Measurements from ENCODE around the gene SLC7A9.

The SLC7A9 gene

GRCh38 chr19:32824916-32825608, 44.5 kb downstream of the SLC7A9 start:
- no peak for DNase-seq (ENCODE audit: low spot score)

GRCh38 chr19:32824191-32824751, 45.3 kb downstream of the SLC7A9 start:
- DNase-seq (ENCODE audit: low spot score): no peak

GRCh38 chr19:32823747-32824102, 45.8 kb downstream of the SLC7A9 start:
- no peak for DNase-seq (ENCODE audit: low spot score)

- DNase-seq (ENCODE audit: low spot score): no peak
Observed at GRCh38 chr19:32822916-32823746, 46.4 kb downstream of the SLC7A9 start.

- no peak for DNase-seq (ENCODE audit: low spot score)
Observed at GRCh38 chr19:32819419-32820400, 49.9 kb downstream of the SLC7A9 start.

GRCh38 chr19:32818536-32818935, 51.0 kb downstream of the SLC7A9 start:
- no peak for DNase-seq (ENCODE audit: low spot score)

GRCh38 chr19:32817569-32818476, 51.7 kb downstream of the SLC7A9 start:
- DNase-seq (ENCODE audit: low spot score): no peak

- no peak for DNase-seq (ENCODE audit: low spot score)
Observed at GRCh38 chr19:32816555-32817099, 52.9 kb downstream of the SLC7A9 start.

GRCh38 chr19:32814624-32815023, 54.9 kb downstream of the SLC7A9 start:
- no peak for DNase-seq (ENCODE audit: low spot score)

GRCh38 chr19:32813862-32814425, 55.6 kb downstream of the SLC7A9 start:
- no peak for DNase-seq (ENCODE audit: low spot score)

- no peak for DNase-seq (ENCODE audit: low spot score)
Observed at GRCh38 chr19:32812571-32812970, 57.0 kb downstream of the SLC7A9 start.

GRCh38 chr19:32812036-32812435, 57.5 kb downstream of the SLC7A9 start:
- no peak for DNase-seq (ENCODE audit: low spot score)

GRCh38 chr19:32811151-32811550, 58.4 kb downstream of the SLC7A9 start:
- no peak for DNase-seq (ENCODE audit: low spot score)

- DNase-seq (ENCODE audit: low spot score): no peak
Observed at GRCh38 chr19:32810452-32810851, 59.1 kb downstream of the SLC7A9 start.

GRCh38 chr19:32809754-32810153, 59.8 kb downstream of the SLC7A9 start:
- no peak for DNase-seq (ENCODE audit: low spot score)

- no peak for DNase-seq (ENCODE audit: low spot score)
Observed at GRCh38 chr19:32809254-32809653, 60.3 kb downstream of the SLC7A9 start.

GRCh38 chr19:32808236-32808635, 61.3 kb downstream of the SLC7A9 start:
- DNase-seq (ENCODE audit: low spot score): no peak

GRCh38 chr19:32802840-32803239, 66.7 kb downstream of the SLC7A9 start:
- no peak for DNase-seq (ENCODE audit: low spot score)

GRCh38 chr19:32800754-32801153, 68.8 kb downstream of the SLC7A9 start:
- DNase-seq (ENCODE audit: low spot score): no peak

GRCh38 chr19:32800191-32800590, 69.4 kb downstream of the SLC7A9 start:
- no peak for DNase-seq (ENCODE audit: low spot score)
